A172 (cell line): ENCODE results near the gene RCBTB2. TPM values are rescaled to one million over a fixed set of nuclear protein-coding genes. Genes with fewer than 3 reads are reported as not detected.
A peak's percentile ranks its signal among the peaks of the same experiment; 100 is the strongest.

Experiments
- DNase-seq: peaks from one replicate; pipeline ENCODE4 v3.0.0-alpha.2; 2015; ENCODE audit warnings: low spot score
- total RNA-seq: library from RNA; depleted of rRNA; stranded (reverse); fragments of >200 nt; shearing (Covaris generic); gene quantifications from 2 replicates; pipeline ENCODE4 v1.2.3, GENCODE V29; 2014

RCBTB2 gene
- total RNA-seq, 1 experiment from 2014 or later = 7.7 TPM

GRCh38 chr13:48563626-48564025, 30.7 kb upstream of the RCBTB2 start:
- DNase-seq = no peak

DNA sequence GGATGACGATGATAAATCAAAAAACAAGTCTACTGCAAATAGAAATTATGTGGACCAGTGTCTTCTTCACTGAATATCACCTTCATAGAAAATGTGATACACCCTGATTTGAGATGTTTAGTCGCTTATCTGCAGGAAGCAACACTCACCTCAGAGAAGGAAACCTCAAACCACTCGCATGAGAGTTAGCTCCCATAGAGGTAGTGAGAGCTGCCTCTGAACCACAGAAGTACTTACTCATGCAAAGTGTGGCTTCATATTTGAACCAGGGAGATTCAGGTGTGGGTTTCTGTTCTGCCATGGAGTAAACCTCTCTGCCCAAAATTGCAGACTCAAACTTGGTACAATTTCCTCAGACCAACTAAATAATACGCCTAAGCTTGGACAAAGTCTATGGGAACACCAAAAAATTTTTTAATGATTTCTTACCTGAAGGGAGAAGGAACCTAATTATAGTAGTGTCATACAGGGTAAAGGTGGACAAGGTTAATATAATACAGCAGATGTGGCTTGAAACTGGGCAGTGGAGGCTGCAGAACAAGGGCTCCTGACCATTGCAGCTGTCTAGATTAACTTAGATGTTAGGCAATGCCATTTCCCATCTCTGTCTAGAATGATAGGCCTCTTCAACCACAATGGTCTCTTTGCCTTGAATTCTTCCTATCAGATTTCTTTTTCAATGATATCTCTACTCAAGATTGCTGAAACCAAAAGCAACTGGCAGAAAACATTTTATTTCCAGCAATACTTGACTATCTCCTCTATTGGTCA, 29.6 kb upstream of the RCBTB2 start:
- DNase-seq = no peak

DNA sequence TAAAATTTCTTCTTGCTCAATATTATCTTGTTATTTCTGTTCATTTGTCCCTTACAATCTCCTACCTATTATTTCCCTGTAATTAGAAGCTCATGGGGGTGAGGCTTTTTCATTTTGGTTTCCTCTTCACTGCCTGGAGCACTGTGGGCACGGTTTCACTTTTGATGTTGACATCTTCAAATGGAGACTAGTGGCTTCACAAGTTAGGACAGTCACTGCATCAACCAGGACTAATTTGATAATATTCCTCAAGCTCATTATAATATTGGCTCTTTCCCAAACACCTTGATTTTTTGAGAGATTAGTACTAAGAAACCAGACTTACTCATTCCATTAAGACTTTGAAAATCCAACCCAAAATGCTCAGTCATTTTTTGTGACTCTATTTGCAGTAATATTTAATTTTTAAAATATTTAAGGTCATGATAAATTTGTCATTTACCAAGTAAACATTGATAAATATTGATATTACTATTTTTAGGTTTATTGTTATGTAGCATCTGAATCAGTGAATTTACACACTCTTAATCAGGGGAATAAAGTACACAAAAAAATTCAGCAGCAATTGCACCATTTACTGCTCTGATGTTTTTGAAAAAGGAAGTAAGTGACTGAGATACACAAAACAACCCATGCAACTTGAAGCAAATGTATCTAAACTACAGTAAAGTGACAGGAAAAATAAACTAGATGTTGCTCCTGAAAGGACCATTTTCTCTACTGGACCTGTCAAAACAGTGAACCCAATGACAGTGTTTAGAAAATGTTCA, 28.8 kb upstream of the RCBTB2 start:
- DNase-seq = no peak

DNA sequence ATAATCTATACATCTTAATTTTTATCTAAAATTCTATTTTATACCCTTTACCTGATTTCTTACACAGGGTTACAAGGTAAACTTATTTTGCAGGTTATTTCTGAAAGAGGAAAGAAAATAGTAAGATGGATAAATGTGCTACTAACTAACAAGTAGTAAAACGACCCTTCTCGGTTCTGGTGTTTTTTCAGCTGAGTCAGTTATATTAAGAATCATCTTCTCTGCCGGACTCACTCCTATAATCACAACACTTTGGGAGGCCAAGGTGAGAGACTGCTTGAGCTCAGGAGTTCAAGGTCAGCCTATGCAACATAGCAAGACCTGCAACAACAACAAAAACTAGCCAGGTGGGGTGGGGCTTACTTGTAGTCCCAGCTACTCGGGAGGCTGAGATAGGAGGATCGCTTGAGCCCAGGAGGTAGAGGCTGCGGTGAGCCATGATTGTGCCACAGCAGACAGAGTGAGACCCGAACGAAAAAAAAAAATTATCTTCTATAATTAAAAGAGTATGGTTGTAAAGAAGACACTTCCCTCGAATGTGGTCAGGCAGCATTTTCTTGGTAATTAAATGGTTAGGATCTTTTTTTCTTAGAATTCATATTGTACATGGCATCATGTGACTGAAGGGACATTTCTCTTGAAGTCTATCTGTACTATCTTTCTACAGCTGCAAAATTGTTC, 27.9 kb upstream of the RCBTB2 start:
- DNase-seq = no peak

DNA sequence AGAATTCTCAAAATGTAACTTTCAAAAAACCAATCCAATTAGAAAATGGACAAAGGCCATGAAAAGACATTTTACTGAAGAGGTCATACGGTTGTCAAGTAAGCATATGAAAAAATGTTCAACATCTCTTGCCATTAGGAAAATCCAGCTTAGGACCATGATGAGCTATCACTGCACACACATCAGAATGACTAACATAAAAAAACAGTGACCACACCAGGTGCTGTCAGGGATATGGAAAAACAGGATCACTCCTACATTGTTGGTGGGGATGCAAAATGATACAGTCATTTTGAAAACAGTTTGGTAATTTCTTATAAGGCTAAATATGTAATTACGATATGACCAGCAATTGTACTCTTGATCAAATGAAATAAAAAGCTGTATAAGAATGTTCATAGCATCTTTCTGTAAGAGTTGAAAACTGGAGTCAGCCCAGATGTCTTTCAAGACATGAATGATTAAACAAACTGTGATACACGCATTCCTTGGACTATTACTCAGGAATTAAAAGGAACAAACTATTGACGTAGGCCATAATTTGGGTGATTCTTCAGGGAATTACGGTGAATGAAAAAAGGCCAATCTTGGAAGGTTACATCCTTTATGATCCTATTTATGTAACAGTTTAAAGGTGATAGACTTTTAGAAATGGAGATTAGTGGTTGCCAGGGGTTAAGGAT, 26.9 kb upstream of the RCBTB2 start:
- peak; percentile 27 for DNase-seq

- no peak for DNase-seq
These were observed 23.9 kb upstream of the RCBTB2 start for GRCh38 chr13:48556817-48557216.

GRCh38 chr13:48555441-48555840, 22.6 kb upstream of the RCBTB2 start:
- DNase-seq = no peak

GRCh38 chr13:48551329-48551728, 18.4 kb upstream of the RCBTB2 start:
- no peak for DNase-seq

GRCh38 chr13:48549658-48550057, 16.8 kb upstream of the RCBTB2 start:
- no peak for DNase-seq

DNA sequence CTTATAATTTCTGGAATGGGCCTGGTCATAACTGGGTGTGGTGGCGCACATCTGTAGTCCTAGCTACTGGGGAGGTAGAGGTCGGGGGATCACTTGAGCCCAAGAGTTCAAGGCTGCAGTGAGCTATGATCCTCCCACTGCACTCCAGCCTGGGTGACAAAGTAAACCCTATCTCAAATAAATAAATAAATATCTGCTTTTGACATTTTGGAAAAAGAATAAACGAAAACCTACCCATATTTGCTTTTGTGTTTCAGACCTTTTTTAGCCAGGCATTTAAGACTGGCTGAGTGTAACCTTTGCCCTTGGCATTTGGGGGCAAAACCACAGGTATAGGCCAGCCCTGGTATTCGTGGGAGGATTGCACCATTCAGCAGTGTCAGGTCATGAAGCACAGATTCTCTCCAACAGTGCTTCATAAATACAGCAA, 14.8 kb upstream of the RCBTB2 start:
- no peak for DNase-seq

DNA sequence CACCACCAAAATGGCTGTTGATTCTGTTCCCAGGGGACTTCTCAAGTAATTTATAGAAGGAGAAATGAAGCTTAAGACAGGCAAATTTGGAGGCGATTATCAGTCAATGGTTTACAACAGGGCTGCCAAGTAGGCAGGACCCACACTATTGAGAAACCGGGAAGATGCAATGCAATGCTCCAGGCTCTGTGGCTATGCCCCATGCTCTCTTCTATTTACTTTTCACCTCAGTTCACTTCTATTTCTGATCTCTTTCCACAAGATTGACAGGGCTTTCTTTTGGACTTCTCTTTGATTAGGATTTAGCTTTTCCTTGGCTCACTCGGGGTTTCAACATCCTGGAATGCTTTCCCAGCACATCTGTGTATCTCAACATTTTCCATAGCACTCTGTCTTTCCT, 12.7 kb upstream of the RCBTB2 start:
- no peak for DNase-seq

DNA sequence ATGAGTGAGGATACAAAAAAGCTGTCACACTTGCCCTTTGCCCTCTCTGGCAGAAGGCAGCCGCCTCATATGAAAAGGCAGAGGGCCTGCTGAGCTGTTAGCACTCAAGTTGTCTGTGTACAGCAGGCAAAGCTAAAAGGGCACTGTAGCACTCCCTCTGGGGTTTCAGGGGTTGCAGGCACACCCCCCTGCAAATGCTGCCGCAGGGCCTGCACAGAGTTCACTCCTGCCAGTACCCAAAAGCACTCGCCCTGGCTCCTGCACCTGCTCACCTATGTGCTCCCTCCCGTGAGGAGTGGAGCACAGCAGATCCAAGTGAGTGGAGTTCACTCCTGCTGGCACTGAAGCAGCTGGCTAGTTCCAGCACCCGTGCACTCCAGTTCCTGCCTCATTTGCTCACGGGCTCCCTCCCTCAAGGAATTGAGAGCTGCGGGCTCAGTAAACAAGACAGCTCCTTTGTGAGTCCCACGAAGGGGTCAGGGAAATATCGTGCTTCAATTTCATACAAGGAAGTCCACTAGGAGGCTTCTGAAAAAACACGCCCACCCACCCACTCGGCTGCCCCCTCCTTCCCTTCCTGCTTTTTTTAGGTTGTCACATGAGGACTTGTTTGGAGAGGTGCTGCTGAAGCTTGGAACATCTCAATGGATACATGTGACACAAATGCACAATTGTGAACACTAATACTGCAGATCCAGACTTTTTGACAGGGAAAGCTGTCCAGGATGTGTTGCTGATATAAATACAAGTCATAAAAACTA, 9.9 kb upstream of the RCBTB2 start:
- no peak for DNase-seq

DNA sequence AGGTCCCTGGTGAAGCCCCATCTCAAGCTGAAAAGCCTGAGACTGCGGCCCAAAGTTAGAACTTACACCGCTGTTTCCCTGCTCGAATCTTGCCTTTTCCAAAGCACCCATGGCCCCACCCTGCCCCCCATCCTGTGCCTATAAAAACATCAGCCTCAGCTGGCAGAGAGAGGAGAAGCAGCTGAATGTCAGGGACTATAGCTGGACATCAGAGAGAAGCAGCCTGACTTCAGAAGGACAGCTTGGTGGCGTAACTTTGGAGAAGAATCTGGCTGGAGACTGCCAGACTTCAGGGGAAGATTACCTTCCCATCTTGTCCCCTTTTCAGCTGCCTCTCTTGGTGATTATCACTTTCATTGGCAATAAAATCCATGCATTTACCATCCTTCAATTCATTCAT, 9.3 kb upstream of the RCBTB2 start:
- DNase-seq = no peak

DNA sequence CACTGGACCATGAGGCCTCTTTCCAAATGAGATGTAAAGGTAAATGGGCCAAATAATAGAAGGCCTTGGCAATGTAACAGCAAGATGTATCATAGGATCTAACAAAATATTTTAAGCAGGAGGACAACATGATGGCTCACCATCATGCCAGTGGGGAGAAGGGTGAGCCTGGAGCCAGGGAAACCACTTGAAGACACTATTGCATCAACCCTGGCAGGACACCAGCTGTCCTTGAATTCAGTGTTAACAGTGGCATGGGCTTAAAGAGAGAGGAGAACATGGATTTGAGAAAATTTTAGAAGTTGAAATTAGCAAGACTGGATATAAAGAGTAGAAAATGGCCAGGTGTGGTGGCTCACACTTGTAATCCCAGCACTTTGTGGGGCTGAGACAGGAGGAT, 6.7 kb upstream of the RCBTB2 start:
- no peak for DNase-seq

- DNase-seq = no peak
These were observed 3.9 kb upstream of the RCBTB2 start for GRCh38 chr13:48536621-48537250.

DNA sequence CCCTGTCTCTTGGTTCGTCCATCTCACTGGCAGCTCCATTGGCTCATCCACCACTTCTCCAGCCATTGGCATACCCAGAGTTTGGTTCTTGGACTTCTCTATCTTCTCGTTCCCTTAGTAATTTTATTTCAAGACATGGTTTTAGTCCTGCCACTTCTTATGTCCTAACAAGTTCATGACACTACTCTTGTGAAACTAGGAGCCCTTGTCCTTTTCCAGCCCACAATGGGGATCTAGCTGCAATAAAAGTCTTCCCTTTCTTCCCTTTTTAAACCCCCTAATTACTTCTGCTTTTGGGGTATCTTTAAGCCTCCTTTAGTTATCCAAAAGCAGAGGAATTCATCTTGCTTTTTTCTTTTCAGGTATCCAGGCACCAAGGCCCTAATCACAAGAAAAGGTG, 2.9 kb upstream of the RCBTB2 start:
- DNase-seq = no peak

GRCh38 chr13:48534911-48535501, 2.1 kb upstream of the RCBTB2 start:
- DNase-seq = no peak

- DNase-seq = no peak
These were observed 1.2 kb upstream of the RCBTB2 start for GRCh38 chr13:48533961-48534600.

DNA sequence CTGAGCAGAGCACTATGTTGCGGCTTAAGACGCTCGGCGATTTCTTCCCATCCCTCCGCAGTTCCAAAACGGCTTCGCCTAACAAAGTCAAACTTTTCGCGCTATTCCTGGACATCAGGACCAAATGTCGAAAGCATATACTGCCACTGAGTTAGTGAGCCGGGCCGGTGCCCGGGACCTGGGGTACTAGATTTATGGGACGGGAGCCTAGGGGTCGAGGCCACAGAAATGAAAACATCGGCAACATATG, 699 bp downstream of the RCBTB2 start:
- DNase-seq = no peak
